Measurements from ENCODE around the gene SERPINA5. TPM values are rescaled to one million over a fixed set of nuclear protein-coding genes. Genes with fewer than 3 reads are reported as not detected.

Gene SERPINA5
- total RNA-seq, 1 experiment from 2014 or later = not detected

DNA sequence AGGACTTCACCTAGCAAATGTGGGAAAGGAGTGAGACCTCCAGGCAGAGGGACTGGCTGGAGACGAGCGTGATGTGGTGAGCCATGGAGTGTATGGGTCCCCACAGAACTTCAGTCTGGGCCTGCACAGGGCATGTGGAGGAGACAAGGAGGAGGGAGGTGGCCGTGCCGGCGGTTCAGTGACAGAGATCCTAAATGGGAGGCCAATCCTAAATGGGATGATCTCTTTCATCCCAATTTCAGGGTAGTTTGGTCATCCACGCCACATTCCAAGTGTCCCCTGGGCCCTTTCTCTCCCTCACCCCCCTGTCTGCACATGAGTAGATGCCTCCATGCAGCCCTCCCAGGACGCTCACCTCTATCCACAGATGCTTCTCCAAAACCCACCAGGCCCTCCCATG is 13.2 kb downstream of the SERPINA5 start:
- Histone ChIP-seq H3K27me3 (ENCODE audit: insufficient read depth, low read depth) (no peaks in the 10 kb centered on the region), H3K9me3 (ENCODE audit: insufficient read depth, low read depth) (no peaks in the 10 kb centered on the region), H2AFZ (no peak overlapping the region), H3K36me3 (ENCODE audit: low read depth) (no peaks in the 10 kb centered on the region), H3K27ac (no peak overlapping the region), H3K9me2 (ENCODE audit: insufficient read depth) (no peaks in the 10 kb centered on the region), H3K4me3 (no peak overlapping the region), H3F3A (ENCODE audit: insufficient read depth, low read depth) (no peaks in the 10 kb centered on the region), H4K20me1 (ENCODE audit: insufficient read depth) (no peaks in the 10 kb centered on the region), H3K4me1 (replicated peaks; ENCODE audit: insufficient read depth) (no peaks in the 10 kb centered on the region; the same call in 1 of the 2 replicates), H3K79me2 (ENCODE audit: low read depth) (no peaks in the 10 kb centered on the region), H3K4me2 (no peak overlapping the region)
- ChIA-PET CTCF (no interaction called here), POLR2A (ENCODE audit: unreplicated experiment) (no interaction called here)
- TF ChIP-seq EZH2 (IDR thresholded peaks at IDR 0.05; ENCODE audit: low read depth) = no peak
- TF ChIP-seq, protein P1, sequence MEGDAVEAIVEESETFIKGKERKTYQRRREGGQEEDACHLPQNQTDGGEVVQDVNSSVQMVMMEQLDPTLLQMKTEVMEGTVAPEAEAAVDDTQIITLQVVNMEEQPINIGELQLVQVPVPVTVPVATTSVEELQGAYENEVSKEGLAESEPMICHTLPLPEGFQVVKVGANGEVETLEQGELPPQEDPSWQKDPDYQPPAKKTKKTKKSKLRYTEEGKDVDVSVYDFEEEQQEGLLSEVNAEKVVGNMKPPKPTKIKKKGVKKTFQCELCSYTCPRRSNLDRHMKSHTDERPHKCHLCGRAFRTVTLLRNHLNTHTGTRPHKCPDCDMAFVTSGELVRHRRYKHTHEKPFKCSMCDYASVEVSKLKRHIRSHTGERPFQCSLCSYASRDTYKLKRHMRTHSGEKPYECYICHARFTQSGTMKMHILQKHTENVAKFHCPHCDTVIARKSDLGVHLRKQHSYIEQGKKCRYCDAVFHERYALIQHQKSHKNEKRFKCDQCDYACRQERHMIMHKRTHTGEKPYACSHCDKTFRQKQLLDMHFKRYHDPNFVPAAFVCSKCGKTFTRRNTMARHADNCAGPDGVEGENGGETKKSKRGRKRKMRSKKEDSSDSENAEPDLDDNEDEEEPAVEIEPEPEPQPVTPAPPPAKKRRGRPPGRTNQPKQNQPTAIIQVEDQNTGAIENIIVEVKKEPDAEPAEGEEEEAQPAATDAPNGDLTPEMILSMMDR (conservative IDR thresholded peaks at IDR 0.05) = no peak
- DNase-seq = no peak
- intact Hi-C loops (cut with micrococcal nuclease; ENCODE audit: unreplicated experiment) = no loop called here
- BruUV-seq (replicated peaks) = no TSS peak

DNA sequence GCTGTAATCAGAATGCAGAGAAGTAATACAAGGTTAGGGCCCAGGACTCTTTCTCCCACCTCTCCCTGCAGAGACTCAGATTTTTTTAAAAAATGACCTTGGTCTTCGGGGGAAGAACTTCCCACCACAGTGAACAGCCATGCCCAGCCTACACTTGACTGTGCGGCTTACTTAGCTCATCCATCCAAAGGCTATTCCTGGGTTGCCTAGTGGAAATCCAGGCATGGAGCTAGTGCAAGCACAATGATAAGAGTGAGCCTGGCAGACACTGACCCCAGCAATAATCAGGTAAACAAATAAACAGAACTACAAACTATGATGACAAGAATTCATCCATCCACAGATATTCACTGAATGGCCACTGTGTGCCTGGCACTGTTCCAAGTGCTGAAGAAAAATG is 14.7 kb downstream of the SERPINA5 start:
- H3K9me3 ChIP-seq (ENCODE audit: insufficient read depth, low read depth) = no peaks in the 10 kb centered on the region
- H3F3A ChIP-seq (ENCODE audit: insufficient read depth, low read depth) = no peaks in the 10 kb centered on the region
- ChIA-PET CTCF (no interaction called here), POLR2A (ENCODE audit: unreplicated experiment) (no interaction called here)
- no peak overlapping the region for H3K4me3 ChIP-seq
- no peaks in the 10 kb centered on the region for H3K27me3 ChIP-seq (ENCODE audit: insufficient read depth, low read depth)
- H4K20me1 ChIP-seq (ENCODE audit: insufficient read depth) = no peaks in the 10 kb centered on the region
- H3K4me2 ChIP-seq = no peak overlapping the region
- DNase-seq = no peak
- TF ChIP-seq, protein P1 (conservative IDR thresholded peaks at IDR 0.05) = no peak
- no peak for TF ChIP-seq EZH2 (IDR thresholded peaks at IDR 0.05; ENCODE audit: low read depth)
- H3K9me2 ChIP-seq (ENCODE audit: insufficient read depth) = no peaks in the 10 kb centered on the region
- intact Hi-C loops (cut with micrococcal nuclease; ENCODE audit: unreplicated experiment) = no loop called here
- H3K27ac ChIP-seq = no peak overlapping the region
- H3K4me1 ChIP-seq (replicated peaks; ENCODE audit: insufficient read depth) = no peaks in the 10 kb centered on the region; the same call in 1 of the 2 replicates
- H3K79me2 ChIP-seq (ENCODE audit: low read depth) = no peaks in the 10 kb centered on the region
- H2AFZ ChIP-seq = no peak overlapping the region
- BruUV-seq (replicated peaks) = no TSS peak
- H3K36me3 ChIP-seq (ENCODE audit: low read depth) = no peaks in the 10 kb centered on the region

DNA sequence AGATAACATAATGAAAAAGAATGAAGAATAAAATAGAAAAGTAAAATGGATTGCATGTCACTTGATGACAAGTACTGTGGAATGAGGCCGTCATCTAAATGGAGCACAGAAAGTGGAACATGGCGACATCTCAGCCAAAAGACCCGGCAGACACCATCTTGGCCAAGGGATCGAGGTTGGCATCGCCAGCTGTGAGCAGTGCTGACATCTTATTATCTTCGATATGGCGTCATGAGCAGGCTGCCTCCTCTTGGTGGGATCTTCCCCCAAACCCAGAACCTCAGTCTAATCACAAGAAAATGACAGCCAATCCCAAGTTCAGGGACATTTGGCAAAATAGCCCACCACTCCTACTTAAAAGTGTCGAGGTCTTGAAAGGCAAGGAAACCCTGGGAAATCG is 15.1 kb downstream of the SERPINA5 start:
- Histone ChIP-seq H3K36me3 (ENCODE audit: low read depth) (no peaks in the 10 kb centered on the region), H3K9me2 (ENCODE audit: insufficient read depth) (no peaks in the 10 kb centered on the region), H3K4me3 (no peak overlapping the region), H3K27me3 (ENCODE audit: insufficient read depth, low read depth) (no peaks in the 10 kb centered on the region), H4K20me1 (ENCODE audit: insufficient read depth) (no peaks in the 10 kb centered on the region), H3K4me2 (no peak overlapping the region), H2AFZ (no peak overlapping the region), H3K79me2 (ENCODE audit: low read depth) (no peaks in the 10 kb centered on the region), H3K9me3 (ENCODE audit: insufficient read depth, low read depth) (no peaks in the 10 kb centered on the region), H3F3A (ENCODE audit: insufficient read depth, low read depth) (no peaks in the 10 kb centered on the region), H3K27ac (no peak overlapping the region), H3K4me1 (replicated peaks; ENCODE audit: insufficient read depth) (no peaks in the 10 kb centered on the region; the same call in 1 of the 2 replicates)
- ChIA-PET POLR2A (ENCODE audit: unreplicated experiment) (no interaction called here), CTCF (no interaction called here)
- BruUV-seq (replicated peaks) = no TSS peak
- no peak for DNase-seq
- TF ChIP-seq, protein P1 (conservative IDR thresholded peaks at IDR 0.05) = no peak
- TF ChIP-seq EZH2 (IDR thresholded peaks at IDR 0.05; ENCODE audit: low read depth) = no peak
- intact Hi-C loops (cut with micrococcal nuclease; ENCODE audit: unreplicated experiment) = no loop called here

All from PC-9 (cell line).